SU-DHL-6 (cell line): ENCODE measurements around the gene ATP10A.

Source experiments
- H2AFZ ChIP-seq: fragments of 200-600 bp; sonication (generic); 2 replicates; pipeline ENCODE4 v1.6.1; 2014; ENCODE audit warnings: low read depth, mild to moderate bottlenecking, moderate library complexity, mixed read lengths, antibody characterized with exemption, low read length; ENCODE audit not compliant: severe bottlenecking
- H3F3A ChIP-seq: fragments of 200-600 bp; shearing (Covaris generic); 2 replicates; pipeline ENCODE4 v1.6.0; 2016; ENCODE audit warnings: antibody characterized with exemption, mild to moderate bottlenecking; ENCODE audit not compliant: insufficient read depth
- H3K27ac ChIP-seq: fragments of 200-600 bp; sonication (generic); 2 replicates; pipeline ENCODE4 v1.5.1; 2016; ENCODE audit warnings: low read depth, mild to moderate bottlenecking, low read length, moderate library complexity, mixed read lengths
- H3K27me3 ChIP-seq: fragments of 200-600 bp; sonication (generic), shearing (Covaris generic); 2 replicates; pipeline ENCODE4 v1.6.0; 2014; ENCODE audit warnings: mild to moderate bottlenecking, low read length
- H3K36me3 ChIP-seq: fragments of 200-600 bp; sonication (generic); 2 replicates; pipeline ENCODE4 v1.6.1; 2014; ENCODE audit warnings: mild to moderate bottlenecking, low read length, mixed read lengths
- H3K4me2 ChIP-seq: fragments of 300-600, 200-600 bp; shearing (Covaris generic), sonication (generic); 2 replicates; pipeline ENCODE4 v1.6.0; 2014; ENCODE audit warnings: low read length, low read depth, mild to moderate bottlenecking; ENCODE audit not compliant: poor library complexity, severe bottlenecking
- H3K4me3 ChIP-seq: fragments of 200-600 bp; sonication (generic); 2 replicates; pipeline ENCODE4 v1.5.1; 2014; ENCODE audit warnings: antibody characterized with exemption, low read length, mild to moderate bottlenecking, mixed read lengths; ENCODE audit not compliant: insufficient read depth, poor library complexity, severe bottlenecking
- H3K79me2 ChIP-seq: fragments of 200-600 bp; sonication (generic); 2 replicates; pipeline ENCODE4 v1.6.1; 2014; ENCODE audit warnings: mild to moderate bottlenecking, low read length, moderate library complexity; ENCODE audit not compliant: insufficient read depth
- H3K9ac ChIP-seq: fragments of 200-600 bp; sonication (generic); 2 replicates; pipeline ENCODE4 v1.7.0; 2014; ENCODE audit warnings: mild to moderate bottlenecking, low read length
- H3K9me2 ChIP-seq: fragments of 200-600 bp; sonication (generic); replicated peaks from 2 replicates; pipeline ENCODE4 v1.6.1; 2014; ENCODE audit warnings: low read length; ENCODE audit not compliant: insufficient read depth
- H3K9me3 ChIP-seq: fragments of 200-600 bp; sonication (generic); 2 replicates; pipeline ENCODE4 v1.6.1; 2014; ENCODE audit warnings: low read length, mixed read lengths; ENCODE audit not compliant: insufficient read depth
- H4K20me1 ChIP-seq: fragments of 200-600 bp; sonication (generic); 2 replicates; pipeline ENCODE4 v1.6.1; 2014; ENCODE audit warnings: low read depth, mild to moderate bottlenecking, antibody characterized with exemption, low read length, moderate library complexity, mixed read lengths
- CTCF ChIP-seq: fragments of 200-600 bp; sonication (generic); IDR thresholded peaks from one replicate; pipeline ENCODE4 v1.5.1; 2017; ENCODE audit warnings: antibody characterized with exemption, mild to moderate bottlenecking, low read length, moderate library complexity; ENCODE audit not compliant: insufficient read depth, poor library complexity, severe bottlenecking
- EZH2phosphoT487 ChIP-seq: fragments of 200-600 bp; sonication (generic), shearing (Covaris generic); conservative IDR thresholded peaks from 2 replicates; pipeline ENCODE4 v1.6.1; 2018; ENCODE audit warnings: mild to moderate bottlenecking, antibody characterized with exemption, low read length, moderate library complexity, mixed read lengths

ATP10A gene

GRCh38 chr15:25797936-25798901 lies 64.9 kb downstream of the ATP10A start:
- H3K4me3 ChIP-seq: no peak overlapping the region
- H2AFZ ChIP-seq: no peak overlapping the region
- no peaks in the 10 kb centered on the region for H3K27me3 ChIP-seq
- H3K9ac ChIP-seq: no peak overlapping the region
- H3K4me2 ChIP-seq: no peak overlapping the region
- H3K27ac ChIP-seq: no peak overlapping the region
- TF ChIP-seq EZH2phosphoT487 (no peak), CTCF (no peak)
- no peaks in the 10 kb centered on the region for H3K79me2 ChIP-seq
- H4K20me1 ChIP-seq: no peaks in the 10 kb centered on the region
- H3K9me3 ChIP-seq: no peaks in the 10 kb centered on the region
- H3F3A ChIP-seq: no peaks in the 10 kb centered on the region
- no peaks in the 10 kb centered on the region for H3K36me3 ChIP-seq
- no peaks in the 10 kb centered on the region for H3K9me2 ChIP-seq

GRCh38 chr15:25797511-25797935 lies 65.6 kb downstream of the ATP10A start:
- H3K9ac ChIP-seq: no peak overlapping the region
- no peak overlapping the region for H3K27ac ChIP-seq
- no peak for TF ChIP-seq CTCF
- no peaks in the 10 kb centered on the region for H3K79me2 ChIP-seq
- no peaks in the 10 kb centered on the region for H3K9me3 ChIP-seq
- no peak overlapping the region for H3K4me2 ChIP-seq
- no peak overlapping the region for H2AFZ ChIP-seq
- H3K27me3 ChIP-seq: no peaks in the 10 kb centered on the region
- H3F3A ChIP-seq: no peaks in the 10 kb centered on the region
- H3K9me2 ChIP-seq: no peaks in the 10 kb centered on the region
- no peaks in the 10 kb centered on the region for H4K20me1 ChIP-seq
- no peak overlapping the region for H3K4me3 ChIP-seq
- no peaks in the 10 kb centered on the region for H3K36me3 ChIP-seq

GRCh38 chr15:25797035-25797434 lies 66.1 kb downstream of the ATP10A start:
- Histone ChIP-seq H3K9me3 (no peaks in the 10 kb centered on the region), H3K27me3 (no peaks in the 10 kb centered on the region), H3F3A (no peaks in the 10 kb centered on the region), H3K79me2 (no peaks in the 10 kb centered on the region), H3K4me3 (no peak overlapping the region), H2AFZ (no peak overlapping the region), H3K9ac (no peak overlapping the region), H3K9me2 (no peaks in the 10 kb centered on the region), H3K4me2 (no peak overlapping the region), H3K27ac (no peak overlapping the region), H3K36me3 (no peaks in the 10 kb centered on the region), H4K20me1 (no peaks in the 10 kb centered on the region)
- TF ChIP-seq CTCF (no peak), EZH2phosphoT487 (no peak)
